ENCODE measurements around the gene ZDHHC4. TPM values are rescaled to one million over a fixed set of nuclear protein-coding genes. Genes with fewer than 3 reads are reported as not detected.

The ZDHHC4 gene
- 39.3 TPM for total RNA-seq
- long read RNA-seq, partial matches to known transcripts = 1 of 16 reads
- long read RNA-seq, other reads (novel, unspliced or antisense) = 5 of 16 reads

- ATAC-seq = peak; percentile 99
These were observed at the start of gene ZDHHC4 for GRCh38 chr7:6577369-6578113. Gene ZDHHC4, plus strand, starts transcription at chr7:6577454. Its CDS starts 3,108 bp downstream, at chr7:6580562.

DNA sequence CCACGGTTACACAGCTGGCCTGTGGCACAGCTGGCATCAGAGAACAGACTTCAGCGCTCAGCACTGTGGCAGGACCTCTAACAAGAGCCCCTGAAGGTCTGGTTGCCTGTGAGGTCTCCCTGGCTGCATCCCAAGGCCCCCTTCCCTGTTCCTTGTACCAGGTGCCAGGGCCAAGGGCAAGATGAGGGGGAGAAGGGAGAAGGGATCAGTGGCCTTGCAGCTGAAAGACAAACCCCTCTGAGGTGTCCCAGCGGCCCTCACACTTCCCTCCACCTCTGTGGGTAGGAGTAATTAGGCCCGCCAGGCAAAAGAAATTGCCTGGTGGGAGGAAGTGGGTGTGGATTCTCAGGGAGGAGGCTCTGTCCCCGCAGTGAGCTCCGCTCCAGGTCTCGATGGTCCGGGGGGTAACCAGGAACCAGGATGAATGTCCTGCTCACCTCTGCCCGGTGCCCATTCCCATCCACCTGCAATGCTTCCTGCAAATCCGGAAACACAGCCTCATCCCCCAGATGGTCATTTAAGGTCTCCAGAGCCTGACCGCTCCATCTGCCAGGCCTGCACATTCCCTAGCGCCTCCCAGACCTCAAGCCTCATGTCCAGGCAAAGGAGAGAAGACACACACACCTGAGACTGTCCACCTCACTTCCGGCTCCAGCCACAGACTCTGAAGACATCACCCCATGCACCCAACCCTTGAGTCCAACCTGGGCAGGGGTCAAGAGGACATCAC, 48.7 kb upstream of the ZDHHC4 start:
- intact Hi-C loops (cut with DNase I) = no loop called here
- DNase-seq (ENCODE audit: missing footprints) (no peak), ATAC-seq (no peak)

More at GRCh38 chr7:6577369-6578113, at the start of gene ZDHHC4:
- intact Hi-C loops (cut with DNase I) = loop anchor here (2.0 kb wide), 1 partner anchor 13 kb away; the partner anchor contains the start of gene INTS15
- DNase-seq (ENCODE audit: missing footprints) = peak; percentile 94

DNA sequence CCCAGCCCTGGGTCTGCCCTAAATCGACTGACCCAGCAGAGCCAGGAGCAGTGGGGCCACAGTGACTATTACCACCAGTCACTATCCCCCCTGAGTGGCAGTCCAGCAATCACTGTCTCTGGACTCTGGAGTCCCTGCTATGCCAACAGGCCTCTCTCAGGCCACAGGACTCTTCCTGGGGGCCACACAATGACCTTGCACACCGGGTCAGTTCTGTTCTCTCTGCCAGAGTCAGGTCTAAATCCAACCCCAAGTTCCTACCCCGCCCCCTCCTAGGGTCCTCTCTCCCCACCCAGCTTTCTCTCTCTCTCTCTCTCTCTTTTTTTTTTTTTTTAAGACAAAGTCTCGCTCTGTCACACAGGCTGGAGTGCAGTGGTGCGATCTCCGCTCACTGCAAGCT, 47.6 kb upstream of the ZDHHC4 start:
- DNase-seq (ENCODE audit: missing footprints) (no peak), ATAC-seq (no peak)
- intact Hi-C loops (cut with DNase I) = no loop called here

DNA sequence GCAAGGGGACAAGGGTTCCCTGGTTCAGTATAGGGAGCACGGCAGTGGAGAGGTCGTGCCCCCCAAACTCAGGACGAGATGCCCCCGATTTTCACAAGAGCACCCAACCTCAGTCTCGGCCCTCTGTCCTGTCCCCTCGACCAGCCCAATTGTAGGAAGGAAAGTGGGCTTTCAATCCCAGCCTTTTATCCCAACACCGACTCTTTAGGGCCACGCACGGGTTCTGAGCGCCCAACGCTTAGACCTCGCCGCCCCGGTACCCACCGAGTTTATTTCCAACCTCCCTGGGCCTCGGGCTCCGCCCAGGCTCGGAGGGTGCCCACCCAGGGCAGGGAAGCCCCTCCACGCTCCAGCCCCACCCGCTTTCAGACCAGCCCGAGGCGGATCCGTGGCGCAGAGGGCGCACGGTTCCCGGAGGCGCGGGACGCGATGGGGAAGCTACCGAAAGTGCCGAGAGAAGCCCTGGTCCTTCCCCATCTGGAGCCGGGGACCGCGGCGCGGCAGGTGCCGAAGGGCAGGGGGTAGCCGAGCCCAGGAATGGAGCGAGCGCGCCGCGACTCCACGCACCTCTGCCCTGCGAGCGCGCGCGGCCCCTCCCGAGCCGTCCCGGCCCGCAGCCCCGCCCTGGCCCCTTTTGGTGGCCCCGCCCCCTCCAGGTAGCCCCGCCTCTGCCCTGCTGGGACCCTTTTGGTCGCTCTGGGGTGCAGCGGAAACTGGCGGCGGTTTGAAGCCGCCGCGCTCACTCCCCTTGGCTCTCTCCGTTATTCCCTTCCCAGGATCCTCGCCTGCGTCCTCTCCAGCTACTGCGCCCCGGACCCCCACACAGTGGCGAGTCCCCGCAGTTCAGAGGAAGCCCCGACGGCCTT, 46.4 kb upstream of the ZDHHC4 start:
- DNase-seq (ENCODE audit: missing footprints) (no peak), ATAC-seq (no peak)
- intact Hi-C loops (cut with DNase I) = no loop called here

DNA sequence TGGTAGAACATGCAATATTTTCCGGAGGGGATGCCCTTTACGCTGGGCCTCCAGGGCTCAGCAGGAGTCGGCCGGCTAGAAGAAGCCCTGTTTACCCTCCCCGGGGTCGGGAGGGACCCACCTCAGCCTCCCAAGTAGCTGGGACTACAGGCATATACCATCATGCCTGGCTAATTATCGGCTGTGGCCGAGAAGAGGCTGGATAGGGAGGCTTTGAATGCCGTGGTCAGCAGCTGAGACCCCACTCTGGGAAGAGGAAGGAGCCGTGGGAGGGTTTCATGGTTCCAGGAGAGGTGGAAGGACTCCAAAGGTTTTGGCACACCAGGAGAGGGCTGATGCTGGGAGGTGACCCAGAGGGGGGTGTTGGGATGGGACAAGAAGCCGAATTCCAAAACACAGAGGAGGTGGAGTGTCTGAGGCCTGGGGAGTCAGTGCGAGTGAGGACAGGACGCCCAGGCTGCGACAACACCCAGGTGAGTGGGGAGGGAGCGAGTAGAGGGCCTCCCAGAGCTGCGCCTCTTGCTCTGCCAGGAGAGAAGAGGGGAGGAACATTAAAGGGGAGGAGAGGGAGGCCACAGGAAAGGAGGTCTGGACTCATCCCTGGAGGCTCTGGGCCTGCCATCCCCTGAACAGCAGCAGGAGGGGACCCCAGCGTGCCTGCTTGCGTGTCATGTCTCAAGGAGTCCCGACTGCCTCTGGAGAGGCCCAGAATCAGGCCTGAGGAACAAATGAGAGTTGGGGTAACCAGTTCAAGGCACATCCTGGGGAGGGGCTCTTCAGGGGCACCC, 45.6 kb upstream of the ZDHHC4 start:
- ATAC-seq (no peak), DNase-seq (ENCODE audit: missing footprints) (no peak)
- intact Hi-C loops (cut with DNase I) = no loop called here

GRCh38 chr7:6532516-6532915, 44.7 kb upstream of the ZDHHC4 start:
- DNase-seq (ENCODE audit: missing footprints) = no peak
- intact Hi-C loops (cut with DNase I) = no loop called here
- ATAC-seq = no peak

DNA sequence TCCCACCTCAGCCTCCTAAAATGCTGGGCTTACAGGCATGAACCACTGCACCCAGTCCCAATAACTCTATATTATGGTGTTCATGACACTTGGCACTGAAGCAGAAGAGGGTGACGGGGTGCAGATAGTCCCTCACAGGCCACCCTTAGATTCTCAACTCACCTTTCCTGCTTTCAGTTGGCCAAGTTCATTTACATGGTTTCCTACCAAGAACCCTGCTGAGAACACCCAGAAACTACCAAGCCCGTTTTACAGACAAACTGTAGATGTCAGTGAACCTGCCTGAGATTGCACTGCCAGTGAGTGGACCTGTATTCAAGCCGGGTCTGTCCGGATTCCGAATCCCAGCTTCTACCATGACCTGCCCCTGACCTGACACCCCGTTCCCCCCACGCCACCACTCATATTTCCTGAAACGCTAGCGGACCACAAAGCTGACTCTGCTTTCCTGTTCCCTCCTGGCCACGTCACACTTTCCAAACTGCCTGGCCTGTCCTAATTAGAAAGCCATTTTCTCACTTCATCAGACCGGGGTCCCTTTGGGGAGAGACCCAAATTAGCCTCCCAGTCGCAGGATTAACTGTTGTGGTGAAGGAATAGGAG, 43.3 kb upstream of the ZDHHC4 start:
- intact Hi-C loops (cut with DNase I) = no loop called here
- DNase-seq (ENCODE audit: missing footprints) (no peak), ATAC-seq (no peak)

DNA sequence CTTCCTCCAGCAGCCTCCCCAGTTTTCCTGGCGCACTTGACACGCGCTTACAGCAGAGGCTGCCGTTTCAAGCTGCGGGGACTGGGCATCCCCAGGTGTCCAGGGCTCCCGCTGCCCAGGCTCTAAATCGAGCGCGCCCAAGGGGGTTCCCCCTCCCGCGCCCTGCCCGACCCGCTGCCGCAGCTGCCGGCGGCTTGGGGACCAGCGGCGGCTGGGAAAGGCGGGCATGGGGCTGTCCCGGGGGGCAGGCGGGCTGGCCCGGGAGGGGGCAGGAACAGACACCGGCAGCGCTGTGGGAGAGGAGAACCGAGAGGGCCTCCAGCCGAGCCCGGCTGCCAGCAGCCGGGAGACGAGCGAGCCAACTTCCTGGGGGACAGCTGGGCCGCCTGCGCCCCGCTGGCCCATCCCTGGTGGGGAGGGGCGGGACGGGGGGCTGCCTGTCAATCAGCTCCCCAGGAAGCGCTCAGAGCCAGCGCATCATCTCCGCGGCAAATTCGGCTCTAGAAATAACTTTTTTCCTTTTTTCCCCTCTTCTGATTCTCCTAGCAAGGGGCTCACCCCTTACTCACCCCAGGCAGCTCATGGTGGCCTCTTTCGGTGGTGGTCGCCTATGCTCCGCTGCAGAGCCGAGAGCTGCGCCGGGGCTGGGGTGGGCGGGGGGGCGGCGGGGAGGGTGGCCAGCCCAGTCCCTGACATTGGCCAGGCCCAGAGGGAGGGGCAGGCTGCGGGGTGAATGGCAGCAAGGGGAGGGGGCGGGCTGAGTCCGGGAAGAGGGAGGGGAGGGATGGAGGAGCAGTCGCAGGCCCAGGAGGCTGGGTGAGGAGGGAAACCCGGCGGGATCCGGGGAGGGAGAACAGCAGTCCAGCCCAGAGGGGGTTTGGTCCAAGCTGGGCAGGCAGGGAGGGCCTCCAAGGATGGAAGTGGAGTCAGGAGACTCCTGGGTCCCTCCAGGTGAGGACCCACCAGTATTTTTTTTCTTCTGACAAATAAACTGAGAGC, 40.7 kb upstream of the ZDHHC4 start:
- intact Hi-C loops (cut with DNase I) = no loop called here
- no peak for DNase-seq (ENCODE audit: missing footprints)

GRCh38 chr7:6542368-6542767, 34.9 kb upstream of the ZDHHC4 start:
- no peak for DNase-seq (ENCODE audit: missing footprints)
- intact Hi-C loops (cut with DNase I) = no loop called here
- no peak for ATAC-seq

More for the DNA sequence above, 40.7 kb upstream of the ZDHHC4 start:
- ATAC-seq = no peak

DNA sequence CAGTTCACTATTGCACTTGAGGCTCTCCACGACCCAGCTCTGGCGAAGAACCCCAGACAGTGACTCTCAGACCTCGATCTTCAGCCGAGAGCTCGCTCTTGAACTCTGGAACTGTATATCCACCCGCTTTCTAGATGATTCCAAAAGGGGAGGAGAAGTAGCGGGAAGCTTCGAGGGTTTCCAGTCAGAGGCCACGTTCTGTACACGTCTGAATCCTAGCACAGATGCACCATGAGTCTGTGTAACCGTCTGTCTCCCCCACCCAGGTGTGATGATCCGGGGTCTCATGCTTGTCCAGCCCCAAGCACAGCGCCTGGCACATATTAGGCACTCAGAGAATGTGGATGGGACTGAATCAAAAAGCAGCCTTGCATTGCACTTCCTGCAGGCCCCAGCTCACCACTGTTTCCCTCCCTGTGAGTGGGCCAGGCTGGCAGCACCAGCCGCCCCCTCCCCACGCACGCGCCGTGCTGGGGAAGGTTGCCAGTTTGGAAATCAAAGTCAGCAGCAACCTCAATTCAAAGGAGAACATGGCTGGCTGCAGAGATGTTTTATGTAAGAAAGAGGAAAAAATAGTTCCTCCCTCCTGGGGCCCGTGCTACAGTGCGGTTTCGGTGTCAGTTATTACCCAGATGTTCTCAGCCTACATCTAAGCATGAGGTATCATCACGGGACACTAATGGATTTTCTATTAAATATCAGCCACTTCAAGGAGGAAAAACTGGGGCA, 31.7 kb upstream of the ZDHHC4 start:
- DNase-seq (ENCODE audit: missing footprints) (peak; percentile 23), ATAC-seq (no peak)
- intact Hi-C loops (cut with DNase I) = no loop called here

DNA sequence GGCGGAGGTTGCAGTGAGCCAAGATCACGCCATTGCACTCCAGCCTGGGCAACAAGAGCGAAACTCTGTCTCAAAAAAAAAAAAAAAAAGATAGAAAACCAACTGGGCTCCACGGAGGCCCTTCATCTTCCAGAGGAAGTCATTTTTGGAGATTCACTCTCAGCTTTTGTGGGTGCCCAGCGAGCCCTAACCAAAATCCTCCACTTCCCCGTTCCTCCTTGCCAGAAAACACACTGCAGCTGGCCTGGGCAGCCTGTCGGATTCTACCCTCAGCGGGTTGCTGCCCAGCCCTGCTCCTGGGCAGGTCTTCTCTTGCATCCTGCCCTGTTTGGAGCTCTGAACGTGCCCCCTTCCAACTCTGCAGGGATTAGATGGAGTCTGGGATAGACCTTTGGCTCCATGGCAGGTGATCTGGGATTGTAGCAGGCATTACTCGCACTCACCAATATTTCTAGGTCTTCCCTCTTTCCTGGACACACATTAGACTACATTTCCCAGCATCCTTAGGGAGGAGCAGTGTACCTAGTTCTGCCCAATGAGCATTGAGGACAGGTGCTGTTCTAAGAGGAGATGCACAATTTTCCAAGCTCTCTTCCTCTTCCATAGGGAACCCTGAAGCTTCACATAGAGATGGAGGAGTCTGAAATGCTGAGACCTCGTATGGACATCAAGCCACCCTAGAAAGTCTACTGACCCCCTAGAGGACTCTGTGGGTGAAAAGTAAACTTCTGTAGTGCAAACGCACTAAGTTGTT, 30.6 kb upstream of the ZDHHC4 start:
- no peak for DNase-seq (ENCODE audit: missing footprints)
- ATAC-seq = no peak
- intact Hi-C loops (cut with DNase I) = no loop called here

- intact Hi-C loops (cut with DNase I) = no loop called here
- no peak for DNase-seq (ENCODE audit: missing footprints)
- no peak for ATAC-seq
These were observed 29.9 kb upstream of the ZDHHC4 start for GRCh38 chr7:6547400-6547799.

- DNase-seq (ENCODE audit: missing footprints) (no peak), ATAC-seq (no peak)
- intact Hi-C loops (cut with DNase I) = no loop called here
These were observed 26.2 kb upstream of the ZDHHC4 start, which contains the start of gene GRID2IP for GRCh38 chr7:6551016-6551511. Gene GRID2IP, minus strand, starts transcription at chr7:6551461. Its CDS starts 25 bp downstream, at chr7:6551436.

- DNase-seq (ENCODE audit: missing footprints) = no peak
- ATAC-seq = no peak
- intact Hi-C loops (cut with DNase I) = no loop called here
These were observed 23.7 kb upstream of the ZDHHC4 start for GRCh38 chr7:6553448-6554044.

- ATAC-seq (no peak), DNase-seq (ENCODE audit: missing footprints) (no peak)
- intact Hi-C loops (cut with DNase I) = no loop called here
These were observed 22.4 kb upstream of the ZDHHC4 start for GRCh38 chr7:6554848-6555247.

Data from Right ventricle myocardium inferior (tissue), 1 donor.